IMR-90 (cell line): ENCODE results near the gene SAAL1. TPM values are rescaled to one million over a fixed set of nuclear protein-coding genes. Genes with fewer than 3 reads are reported as not detected.

Experiments used
- ATAC-seq: fragments of 200-7000 bp; cut with Tn5 transposase; 2 replicates; pipeline ENCODE4 v1.9.1; 2020; ENCODE audit warnings: low read depth, mild to moderate bottlenecking, moderate library complexity
- BruUV-seq: library from RNA; stranded (reverse); fragments of 400-500 nt; replicated peaks from 2 replicates; lab custom pipeline; 2021; lab: Mats Ljungman, UMichigan
- CTCF ChIA-PET: fragments of 300-600 bp; formaldehyde crosslinking; extraction: SDS; loops from one replicate; lab custom pipeline; 2021; ENCODE audit warnings: antibody characterized with exemption; lab: Yijun Ruan, JAX
- POLR2A ChIA-PET: fragments of 300-600 bp; sonication (Branson Sonifier 250); formaldehyde crosslinking; loops from one replicate; lab custom pipeline; 2022; ENCODE audit warnings: antibody characterized with exemption; ENCODE audit not compliant: unreplicated experiment; lab: Charles Lee
- DNase-seq: peaks from one replicate; pipeline ENCODE4 v3.0.0; 2013
- H2AFZ ChIP-seq: replicated peaks from 2 replicates; pipeline ENCODE3; 2013; ENCODE audit warnings: low read length, mild to moderate bottlenecking; ENCODE audit not compliant: poor library complexity
- H2AK5ac ChIP-seq: 2 replicates; pipeline ENCODE4 v1.6.1; 2013; ENCODE audit warnings: low read depth, low read length, inconsistent platforms
- H2AK9ac ChIP-seq: replicated peaks from 2 replicates; pipeline ENCODE3; 2013; ENCODE audit warnings: mild to moderate bottlenecking, low read depth, low read length, moderate library complexity; ENCODE audit not compliant: poor library complexity
- H2BK120ac ChIP-seq: 2 replicates; pipeline ENCODE4 v1.6.1; 2013; ENCODE audit warnings: low read depth, low read length, inconsistent platforms
- H2BK15ac ChIP-seq: 3 replicates; pipeline ENCODE4 v1.6.1; 2013; ENCODE audit warnings: low read depth, low read length, inconsistent platforms
- H2BK20ac ChIP-seq: 2 replicates; pipeline ENCODE4 v1.6.1; 2013; ENCODE audit warnings: low read depth, mild to moderate bottlenecking, inconsistent platforms, low read length, moderate library complexity
- H2BK5ac ChIP-seq: 2 replicates; pipeline ENCODE4 v1.6.1; 2013; ENCODE audit warnings: mild to moderate bottlenecking, low read depth, low read length, inconsistent platforms; ENCODE audit not compliant: poor library complexity, severe bottlenecking
- H3K14ac ChIP-seq: replicated peaks from 2 replicates; pipeline ENCODE4 v1.6.1; 2013; ENCODE audit warnings: low read depth, low read length, inconsistent platforms
- H3K18ac ChIP-seq: 2 replicates; pipeline ENCODE4 v1.6.1; 2013; ENCODE audit warnings: low read depth, low read length, control low read depth
- H3K23ac ChIP-seq: 2 replicates; pipeline ENCODE4 v1.6.1; 2013; ENCODE audit warnings: low read depth, low read length, inconsistent platforms
- H3K27ac ChIP-seq: 2 replicates; pipeline ENCODE4 v1.5.1; 2013; ENCODE audit warnings: mild to moderate bottlenecking, control low read depth, low read length; ENCODE audit not compliant: insufficient read depth
- H3K27me3 ChIP-seq: 2 replicates; pipeline ENCODE4 v1.6.1; 2013; ENCODE audit warnings: low read length; ENCODE audit not compliant: control insufficient read depth, insufficient read depth
- H3K36me3 ChIP-seq: 2 replicates; pipeline ENCODE4 v1.6.1; 2013; ENCODE audit warnings: low read length, mixed read lengths; ENCODE audit not compliant: control insufficient read depth, insufficient read depth
- H3K4ac ChIP-seq: 2 replicates; pipeline ENCODE4 v1.6.1; 2013; ENCODE audit warnings: low read depth, low read length, inconsistent platforms
- H3K4me1 ChIP-seq: 2 replicates; pipeline ENCODE4 v1.6.1; 2013; ENCODE audit warnings: low read length, mixed read lengths; ENCODE audit not compliant: control insufficient read depth, insufficient read depth
- H3K4me2 ChIP-seq: 2 replicates; pipeline ENCODE4 v1.6.1; 2013; ENCODE audit warnings: low read depth, mild to moderate bottlenecking, control low read depth, low read length, moderate library complexity
- H3K4me3 ChIP-seq: 2 replicates; pipeline ENCODE4 v1.5.1; 2013; ENCODE audit warnings: low read depth, mild to moderate bottlenecking, control low read depth, low read length, moderate library complexity; ENCODE audit not compliant: insufficient read depth
- H3K56ac ChIP-seq: 2 replicates; pipeline ENCODE4 v1.6.1; 2013; ENCODE audit warnings: low read length, inconsistent platforms; ENCODE audit not compliant: insufficient read depth; ENCODE audit errors: extremely low read depth
- H3K79me1 ChIP-seq, 2 experiments: 2 replicates each; pipeline ENCODE4 v1.6.1; 2013; ENCODE audit warnings: low read length in 2 of 2, inconsistent platforms in 1 of 2, low read depth in 1 of 2
- H3K9ac ChIP-seq: 2 replicates; pipeline ENCODE4 v1.6.1; 2013; ENCODE audit warnings: low read depth, low read length, control low read depth
- H3K9me1 ChIP-seq: 2 replicates; pipeline ENCODE4 v1.6.1; 2013; ENCODE audit warnings: low read length, inconsistent platforms; ENCODE audit not compliant: insufficient read depth
- H3K9me3 ChIP-seq: 2 replicates; pipeline ENCODE4 v1.6.1; 2013; ENCODE audit warnings: low read length; ENCODE audit not compliant: control insufficient read depth, insufficient read depth
- H4K20me1 ChIP-seq: 2 replicates; pipeline ENCODE4 v1.6.1; 2013; ENCODE audit warnings: low read length, inconsistent platforms; ENCODE audit not compliant: insufficient read depth
- H4K5ac ChIP-seq: 2 replicates; pipeline ENCODE4 v1.6.1; 2013; ENCODE audit warnings: mild to moderate bottlenecking, low read depth, low read length, control low read depth
- H4K8ac ChIP-seq, 2 experiments: 2 replicates each; pipeline ENCODE4 v1.6.1; 2013; ENCODE audit warnings: low read depth in 2 of 2, low read length in 2 of 2, control low read depth in 1 of 2, inconsistent platforms in 1 of 2
- H4K91ac ChIP-seq: 2 replicates; pipeline ENCODE4 v1.6.1; 2013; ENCODE audit warnings: low read depth, low read length, inconsistent platforms; ENCODE audit not compliant: insufficient read depth
- BHLHE40 ChIP-seq: fragments of 150-350 bp; IDR thresholded peaks from 2 replicates; pipeline ENCODE4 v1.6.1; 2016; ENCODE audit warnings: mild to moderate bottlenecking, low read depth, low read length
- CEBPB ChIP-seq: IDR thresholded peaks from 2 replicates; pipeline ENCODE4 v1.6.1; 2012; ENCODE audit warnings: low read depth, low read length, improper control_type of control experiment
- CHD1 ChIP-seq: IDR thresholded peaks from 2 replicates; pipeline ENCODE4 v1.6.1; 2012; ENCODE audit warnings: low read depth, low read length, improper control_type of control experiment
- CTCF ChIP-seq: conservative IDR thresholded peaks from 2 replicates; pipeline ENCODE4 v1.5.1; 2012; ENCODE audit warnings: mild to moderate bottlenecking, low read depth, low read length, improper control_type of control experiment
- FOS ChIP-seq: fragments of 150-350 bp; IDR thresholded peaks from 2 replicates; pipeline ENCODE4 v1.6.1; 2016; ENCODE audit warnings: low read depth, low read length
- MAFK ChIP-seq: IDR thresholded peaks from 2 replicates; pipeline ENCODE4 v1.6.1; 2012; ENCODE audit warnings: low read depth, low read length, improper control_type of control experiment
- MAZ ChIP-seq: IDR thresholded peaks from 2 replicates; pipeline ENCODE4 v1.6.1; 2012; ENCODE audit warnings: low read depth, mild to moderate bottlenecking, low read length, improper control_type of control experiment, moderate library complexity, borderline replicate concordance
- MXI1 ChIP-seq: IDR thresholded peaks from 2 replicates; pipeline ENCODE4 v1.6.1; 2012; ENCODE audit warnings: low read depth, mild to moderate bottlenecking, low read length, moderate library complexity, borderline replicate concordance
- NFE2L2 ChIP-seq: fragments of 150-350 bp; IDR thresholded peaks from 2 replicates; pipeline ENCODE4 v1.6.1; 2016; ENCODE audit warnings: low read depth, mild to moderate bottlenecking, low read length
- POLR2A ChIP-seq: IDR thresholded peaks from 2 replicates; pipeline ENCODE4 v1.6.1; 2012; ENCODE audit warnings: mild to moderate bottlenecking, low read depth, low read length
- RAD21 ChIP-seq: IDR thresholded peaks from 2 replicates; pipeline ENCODE4 v1.6.1; 2012; ENCODE audit warnings: low read length, improper control_type of control experiment
- RCOR1 ChIP-seq: IDR thresholded peaks from 2 replicates; pipeline ENCODE4 v1.6.1; 2012; ENCODE audit warnings: mild to moderate bottlenecking, low read length, improper control_type of control experiment; ENCODE audit not compliant: insufficient replicate concordance
- RFX5 ChIP-seq: IDR thresholded peaks from 2 replicates; pipeline ENCODE4 v1.8.0; 2012; ENCODE audit warnings: low read depth, mild to moderate bottlenecking, low read length, moderate library complexity
- SMC3 ChIP-seq: fragments of 150-350 bp; IDR thresholded peaks from 2 replicates; pipeline ENCODE4 v1.6.1; 2016; ENCODE audit warnings: low read depth, mild to moderate bottlenecking, antibody characterized with exemption, low read length, moderate library complexity
- WGBS, 2 experiments: methylation state at CpG; one replicate each; pipeline versions ENCODE4 v1.1.5 to v1.1.7; 2013; ENCODE audit warnings: missing lambda C conversion rate in 2 of 2; ENCODE audit not compliant: insufficient read length in 1 of 2; ENCODE audit errors: extremely low coverage in 2 of 2; 5-methylcytosine and 5-hydroxymethylcytosine counted together
- dilution Hi-C: fragments of 300-500 bp; cut with HindIII; formaldehyde crosslinking; loops from one replicate; pipeline ENCODE4 v1.14.3; 2018; ENCODE audit warnings: low sequenced_read_pairs; ENCODE audit not compliant: unreplicated experiment
- in situ Hi-C: fragments of 300-500 bp; cut with MboI; formaldehyde crosslinking; loops from 3 replicates; pipeline ENCODE4 v1.14.3; 2019; ENCODE audit warnings: low sequenced_read_pairs, inconsistent platforms, mixed read lengths
- intact Hi-C: fragments of 100-400 bp; cut with micrococcal nuclease; formaldehyde crosslinking; loops from 2 replicates; pipeline ENCODE4 v1.10.0; 2022
- polyA plus RNA-seq, 3 experiments: library from polyadenylated mRNA; depleted of rRNA; stranded (reverse); fragments of >200 nt; gene quantifications; 2 replicates each; pipeline ENCODE4 v1.2.3, GENCODE V29; 2012; ENCODE audit warnings: low replicate concordance in 1 of 3
- total RNA-seq: library from RNA; depleted of rRNA; stranded (reverse); fragments of >200 nt; gene quantifications from 2 replicates; pipeline ENCODE4 v1.2.3, GENCODE V29; 2012
- TF ChIP-seq, protein P1 (sequence below): fragments of 150-350 bp; IDR thresholded peaks from 2 replicates; pipeline ENCODE4 v1.6.1; 2017; ENCODE audit warnings: mild to moderate bottlenecking, antibody characterized with exemption, low read length, low read depth
- TF ChIP-seq, protein P2 (sequence below): fragments of 150-350 bp; IDR thresholded peaks from 2 replicates; pipeline ENCODE4 v1.6.1; 2016; ENCODE audit warnings: low read depth, mild to moderate bottlenecking, low read length, moderate library complexity, borderline replicate concordance

The SAAL1 gene
- total and polyA plus RNA-seq, 2 of the 4 experiments (the other 2 are of a cell fraction) = 12.5 to 12.8 TPM

- Histone ChIP-seq H3K4me3 (no peak overlapping the region), H2AFZ (no peak overlapping the region), H3K9ac (no peak overlapping the region), H3K27ac (no peak overlapping the region), H3K18ac (no peak overlapping the region), H2BK20ac (no peak overlapping the region), H3K4me1 (peaks cover 4% of the 10 kb centered on the region; the same call in 1 of the 2 replicates), H3K9me1 (peaks cover 10% of the 10 kb centered on the region), H3K4ac (no peak overlapping the region), H3K9me3 (no peaks in the 10 kb centered on the region), H3K14ac (no peak overlapping the region), H2BK5ac (no peak overlapping the region), H3K23ac (no peak overlapping the region), H2AK5ac (no peak overlapping the region), H3K56ac (no peak overlapping the region), H4K20me1 (no peaks in the 10 kb centered on the region), H4K5ac (no peak overlapping the region), H3K4me2 (no peak overlapping the region), H2BK120ac (no peak overlapping the region), H4K91ac (no peak overlapping the region), H2BK15ac (no peak overlapping the region), H3K36me3 (peaks cover 6% of the 10 kb centered on the region), H3K79me1 (no peaks in the 10 kb centered on the region), H4K8ac (no peak overlapping the region), H2AK9ac (no peak overlapping the region), H3K27me3 (no peaks in the 10 kb centered on the region)
- no peak for ATAC-seq
- BruUV-seq = no TSS peak
- TF ChIP-seq RAD21 = no peak
- no peak for TF ChIP-seq SMC3
- TF ChIP-seq CEBPB = no peak
- TF ChIP-seq, protein P1, sequence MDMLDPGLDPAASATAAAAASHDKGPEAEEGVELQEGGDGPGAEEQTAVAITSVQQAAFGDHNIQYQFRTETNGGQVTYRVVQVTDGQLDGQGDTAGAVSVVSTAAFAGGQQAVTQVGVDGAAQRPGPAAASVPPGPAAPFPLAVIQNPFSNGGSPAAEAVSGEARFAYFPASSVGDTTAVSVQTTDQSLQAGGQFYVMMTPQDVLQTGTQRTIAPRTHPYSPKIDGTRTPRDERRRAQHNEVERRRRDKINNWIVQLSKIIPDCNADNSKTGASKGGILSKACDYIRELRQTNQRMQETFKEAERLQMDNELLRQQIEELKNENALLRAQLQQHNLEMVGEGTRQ = no peak
- TF ChIP-seq NFE2L2 = no peak
- TF ChIP-seq CHD1 = no peak
- TF ChIP-seq BHLHE40 = no peak
- TF ChIP-seq FOS = no peak
- no peak for TF ChIP-seq RCOR1
- TF ChIP-seq MAFK = no peak
- no peak for TF ChIP-seq POLR2A
- TF ChIP-seq MAZ = no peak
- TF ChIP-seq, protein P2, sequence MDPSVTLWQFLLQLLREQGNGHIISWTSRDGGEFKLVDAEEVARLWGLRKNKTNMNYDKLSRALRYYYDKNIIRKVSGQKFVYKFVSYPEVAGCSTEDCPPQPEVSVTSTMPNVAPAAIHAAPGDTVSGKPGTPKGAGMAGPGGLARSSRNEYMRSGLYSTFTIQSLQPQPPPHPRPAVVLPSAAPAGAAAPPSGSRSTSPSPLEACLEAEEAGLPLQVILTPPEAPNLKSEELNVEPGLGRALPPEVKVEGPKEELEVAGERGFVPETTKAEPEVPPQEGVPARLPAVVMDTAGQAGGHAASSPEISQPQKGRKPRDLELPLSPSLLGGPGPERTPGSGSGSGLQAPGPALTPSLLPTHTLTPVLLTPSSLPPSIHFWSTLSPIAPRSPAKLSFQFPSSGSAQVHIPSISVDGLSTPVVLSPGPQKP = no peak
- no peak for TF ChIP-seq CTCF
- no peak for TF ChIP-seq MXI1
- no peak for TF ChIP-seq RFX5
- in situ Hi-C loops (no loop called here), dilution Hi-C loops (no loop called here), intact Hi-C loops (no loop called here)
- ChIA-PET POLR2A (no interaction called here), CTCF (interaction anchor here (0.8 kb wide), 1 partner anchor 11 kb away, joined by 4 read pairs; no protein-coding TSS in a partner anchor)
- WGBS, 2 experiments = no CpG with 5 or more reads among the region's 2 CpGs
- DNase-seq = no peak
These were observed 27.0 kb downstream of the SAAL1 start for GRCh38 chr11:18078909-18079308.
